HG03139 (cell line): ENCODE results near the gene PSMA6.
"Not testable (repeated sequence)": the region's sequence is repeated elsewhere in the genome, so short reads cannot be mapped to it uniquely, and the experiment has no call there.

Experiments
- ATAC-seq: cut with Tn5 transposase; IDR thresholded peaks from one replicate; pipeline ENCODE4 v1.9.1; 2021; ENCODE audit not compliant: unreplicated experiment

The PSMA6 gene

GRCh38 chr14:35342489-35343010 lies 50.4 kb downstream of the PSMA6 start:
- ATAC-seq, result no peak

- ATAC-seq, result no peak
These were observed 51.5 kb downstream of the PSMA6 start for GRCh38 chr14:35343702-35344101.

GRCh38 chr14:35344107-35344807 lies 52.1 kb downstream of the PSMA6 start:
- ATAC-seq, result no peak

GRCh38 chr14:35346738-35347322 lies 54.6 kb downstream of the PSMA6 start:
- ATAC-seq, result no peak

- no peak for ATAC-seq
These were observed 55.3 kb downstream of the PSMA6 start for GRCh38 chr14:35347323-35348043.

GRCh38 chr14:35348044-35348380 lies 55.8 kb downstream of the PSMA6 start:
- ATAC-seq, result not testable (repeated sequence)

- ATAC-seq, result no peak
These were observed 57.5 kb downstream of the PSMA6 start for GRCh38 chr14:35349496-35350365.

GRCh38 chr14:35351497-35351896 lies 59.3 kb downstream of the PSMA6 start:
- no peak for ATAC-seq

GRCh38 chr14:35351897-35352273 lies 59.7 kb downstream of the PSMA6 start:
- no peak for ATAC-seq

- ATAC-seq, result no peak
These were observed 60.4 kb downstream of the PSMA6 start for GRCh38 chr14:35352274-35353233.

GRCh38 chr14:35353409-35354172 lies 61.4 kb downstream of the PSMA6 start:
- no peak for ATAC-seq

GRCh38 chr14:35355235-35355634 lies 63.1 kb downstream of the PSMA6 start:
- ATAC-seq, result not testable (repeated sequence)

GRCh38 chr14:35355981-35356841 lies 64.0 kb downstream of the PSMA6 start:
- ATAC-seq, result no peak

GRCh38 chr14:35359655-35360054 lies 67.5 kb downstream of the PSMA6 start:
- ATAC-seq, result not testable (repeated sequence)

GRCh38 chr14:35361141-35361480 lies 68.9 kb downstream of the PSMA6 start:
- no peak for ATAC-seq

GRCh38 chr14:35362450-35362849 lies 70.3 kb downstream of the PSMA6 start:
- no peak for ATAC-seq

GRCh38 chr14:35362911-35363374 lies 70.8 kb downstream of the PSMA6 start:
- no peak for ATAC-seq
